Panc1 (cell line): Measurements from ENCODE around the gene UST. TPM values are rescaled to one million over a fixed set of nuclear protein-coding genes. Genes with fewer than 3 reads are reported as not detected.

ENCODE experiments used
- ATAC-seq: fragments of 200-7000 bp; cut with Tn5 transposase; 2 replicates; pipeline ENCODE4 v1.9.1; 2020; ENCODE audit warnings: mild to moderate bottlenecking, moderate library complexity
- Bru-seq: library from RNA; stranded (reverse); fragments of 400-500 nt; gene quantifications from one replicate; lab custom pipeline; 2021; lab: Mats Ljungman, UMichigan
- BruChase-seq, 2 experiments: library from RNA; stranded (reverse); fragments of 400-500 nt; gene quantifications; one replicate each; lab custom pipeline; 2021; lab: Mats Ljungman, UMichigan
- BruUV-seq: library from RNA; stranded (reverse); fragments of 400-500 nt; replicated peaks from 2 replicates; lab custom pipeline; 2021; lab: Mats Ljungman, UMichigan
- CTCF ChIA-PET: fragments of 300-600 bp; sonication (Branson Sonifier 250); formaldehyde crosslinking; loops from one replicate; lab custom pipeline; 2022; ENCODE audit warnings: antibody characterized with exemption; lab: Charles Lee
- POLR2A ChIA-PET: fragments of 300-600 bp; sonication (Branson Sonifier 250); formaldehyde crosslinking; loops from one replicate; lab custom pipeline; 2022; ENCODE audit warnings: antibody characterized with exemption; lab: Charles Lee
- DNase-seq: peaks from one replicate; pipeline ENCODE4 v3.0.0-alpha.2; 2010; ENCODE audit warnings: low read depth, low spot score
- H3K27ac ChIP-seq: 2 replicates; pipeline ENCODE4 v1.5.1; 2011; ENCODE audit warnings: mild to moderate bottlenecking, low read length, inconsistent platforms
- H3K27me3 ChIP-seq: fragments of 200-500 bp; sonication (Bioruptor generic); 2 replicates; pipeline ENCODE4 v1.6.0; 2014; ENCODE audit warnings: low read length, inconsistent platforms; ENCODE audit not compliant: control insufficient read depth, insufficient read depth
- H3K36me3 ChIP-seq: fragments of 200-500 bp; sonication (Bioruptor generic); 2 replicates; pipeline ENCODE4 v1.5.1; 2014; ENCODE audit warnings: inconsistent platforms, mild to moderate bottlenecking, low read length, moderate library complexity; ENCODE audit not compliant: control insufficient read depth, insufficient read depth
- H3K4me1 ChIP-seq: 2 replicates; pipeline ENCODE4 v1.5.1; 2011; ENCODE audit warnings: inconsistent platforms, mild to moderate bottlenecking, low read length, moderate library complexity; ENCODE audit not compliant: control insufficient read depth, insufficient read depth
- H3K4me3 ChIP-seq, 2 experiments: 2 replicates each; pipeline ENCODE4 v1.5.1; 2011 to 2012; ENCODE audit warnings: low read depth in 2 of 2, low read length in 2 of 2, mild to moderate bottlenecking in 2 of 2, inconsistent platforms in 1 of 2, moderate library complexity in 1 of 2
- H3K9me3 ChIP-seq: fragments of 200-500 bp; sonication (Bioruptor generic); 2 replicates; pipeline ENCODE4 v1.5.1; 2014; ENCODE audit warnings: low read depth, mild to moderate bottlenecking, inconsistent platforms, low read length, moderate library complexity; ENCODE audit not compliant: control insufficient read depth, insufficient read depth
- CTCF ChIP-seq: fragments of 450-650 bp; IDR thresholded peaks from 2 replicates; pipeline ENCODE4 v1.5.1; 2017; ENCODE audit warnings: mild to moderate bottlenecking
- POLR2AphosphoS5 ChIP-seq: IDR thresholded peaks from 2 replicates; pipeline ENCODE4 v1.6.1; 2012; ENCODE audit warnings: mild to moderate bottlenecking, low read depth, low read length, moderate library complexity
- REST ChIP-seq, 2 experiments: IDR thresholded peaks; 2 replicates each; pipeline ENCODE4 v1.6.1; 2011 to 2012; ENCODE audit warnings: low read depth in 2 of 2, control low read depth in 1 of 2, low read length in 1 of 2, mild to moderate bottlenecking in 1 of 2, moderate library complexity in 1 of 2; ENCODE audit not compliant: insufficient read depth in 1 of 2
- SIN3A ChIP-seq: IDR thresholded peaks from 2 replicates; pipeline ENCODE4 v1.6.1; 2012; ENCODE audit warnings: low read depth, mild to moderate bottlenecking, low read length, moderate library complexity, borderline replicate concordance; ENCODE audit not compliant: insufficient read depth
- TCF7L2 ChIP-seq: IDR thresholded peaks from 2 replicates; pipeline ENCODE4 v1.6.1; 2011; ENCODE audit warnings: mild to moderate bottlenecking, low read depth, low read length, inconsistent platforms
- in situ Hi-C: cut with HindIII; loops from 2 replicates; pipeline ENCODE4 v1.10.0; 2016; ENCODE audit warnings: low sequenced_read_pairs, low pct_unique_long_range_greater_than_20kb
- intact Hi-C: fragments of 100-400 bp; cut with micrococcal nuclease; formaldehyde crosslinking; loops from one replicate; pipeline ENCODE4 v1.10.0; 2022; ENCODE audit not compliant: unreplicated experiment
- long read RNA-seq: library from polyadenylated mRNA; unstranded; transcript quantifications from one replicate; pipeline ENCODE4 v2.0.0, GENCODE V29; 2021; ENCODE audit not compliant: unreplicated experiment
- polyA plus RNA-seq: library from polyadenylated mRNA; unstranded; fragments of >200 nt; gene quantifications from one replicate; pipeline ENCODE4 v1.2.1, GENCODE V29; 2012; ENCODE audit warnings: missing spikeins; ENCODE audit not compliant: insufficient read length
- total RNA-seq: library from RNA; stranded (reverse); gene quantifications from one replicate; pipeline ENCODE4 v1.2.1, GENCODE V29; 2021; ENCODE audit not compliant: unreplicated experiment

The UST gene
- total RNA-seq: 0.15 TPM
- polyA plus RNA-seq: not detected
- Bru-seq, nascent RNA: percentile 17 among the genes with signal in this experiment
- BruChase-seq, experiment 1, labeled RNA remaining after a 2-hour chase: percentile 13 among the genes with signal in this experiment
- BruChase-seq, experiment 2, labeled RNA remaining after a 6-hour chase: percentile 15 among the genes with signal in this experiment
- long read RNA-seq, full-length matches to known transcripts: 1 of 2 reads
- long read RNA-seq, partial matches to known transcripts: 0 of 2 reads
- long read RNA-seq, other reads (novel, unspliced or antisense): 1 of 2 reads

- peaks cover 5% of the 10 kb centered on the region for H3K4me1 ChIP-seq
- CTCF ChIA-PET: no interaction called here
- H3K36me3 ChIP-seq: no peaks in the 10 kb centered on the region
- DNase-seq (no peak), ATAC-seq (peak; percentile 90)
- TF ChIP-seq POLR2AphosphoS5 (no peak), CTCF (peak; percentile 52)
- peaks cover 42% of the 10 kb centered on the region for H3K27me3 ChIP-seq
- peak within 1 kb of the TSS; percentile 46 to 64 for H3K4me3 ChIP-seq
- BruUV-seq: no TSS peak
- in situ Hi-C loops (no loop called here), intact Hi-C loops (loop anchor here (10.0 kb wide), 1 partner anchor 198 kb away; no protein-coding TSS in a partner anchor)
- POLR2A ChIA-PET: no interaction called here
- H3K9me3 ChIP-seq: no peaks in the 10 kb centered on the region
- H3K27ac ChIP-seq: no peak within 1 kb of the TSS
These were observed at the start of gene UST for GRCh38 chr6:148746363-148747144. UST (plus strand) TSS chr6:148747030; CDS start chr6:148747431, 401 bp downstream.

GRCh38 chr6:148697895-148698440 lies 48.9 kb upstream of the UST start:
- no peak for DNase-seq
- no peak overlapping the region for H3K27ac ChIP-seq
- BruUV-seq: no TSS peak
- POLR2A ChIA-PET: no interaction called here
- H3K9me3 ChIP-seq: no peaks in the 10 kb centered on the region
- no peaks in the 10 kb centered on the region for H3K36me3 ChIP-seq
- ATAC-seq: no peak
- H3K4me3 ChIP-seq: no peak overlapping the region
- TF ChIP-seq SIN3A: no peak
- H3K4me1 ChIP-seq: 0 out of 2 replicates have a peak, but pooled peaks cover 2% of the 10 kb centered on the region
- CTCF ChIA-PET: no interaction called here
- H3K27me3 ChIP-seq: no peaks in the 10 kb centered on the region
- in situ Hi-C loops: no loop called here
- intact Hi-C loops: no loop called here

- CTCF ChIA-PET: no interaction called here
- TF ChIP-seq POLR2AphosphoS5 (no peak), REST (IDR thresholded peaks at IDR 0.05; ENCODE audit: insufficient read depth in 1 of 2, low read depth in 2 of 2, low read length in 1 of 2) (no peak), SIN3A (no peak), CTCF (no peak), TCF7L2 (no peak)
- H3K36me3 ChIP-seq: no peaks in the 10 kb centered on the region
- H3K27ac ChIP-seq: no peak overlapping the region
- intact Hi-C loops (no loop called here), in situ Hi-C loops (no loop called here)
- H3K9me3 ChIP-seq: no peaks in the 10 kb centered on the region
- ATAC-seq: no peak
- POLR2A ChIA-PET: no interaction called here
- H3K27me3 ChIP-seq: no peaks in the 10 kb centered on the region
- H3K4me3 ChIP-seq: no peak overlapping the region
- no TSS peak for BruUV-seq
- 0 out of 2 replicates have a peak, but pooled peaks cover 2% of the 10 kb centered on the region for H3K4me1 ChIP-seq
- DNase-seq: no peak
These were observed 48.1 kb upstream of the UST start for GRCh38 chr6:148698671-148699180.
